ENCODE data around the gene ZNF593. TPM values are rescaled to one million over a fixed set of nuclear protein-coding genes. Genes with fewer than 3 reads are reported as not detected.

Gene ZNF593
- polyA plus RNA-seq, 1 donor (not counting 4 experiments of a cell fraction or from before 2014, with no cell fraction given): 26.0 TPM

DNA sequence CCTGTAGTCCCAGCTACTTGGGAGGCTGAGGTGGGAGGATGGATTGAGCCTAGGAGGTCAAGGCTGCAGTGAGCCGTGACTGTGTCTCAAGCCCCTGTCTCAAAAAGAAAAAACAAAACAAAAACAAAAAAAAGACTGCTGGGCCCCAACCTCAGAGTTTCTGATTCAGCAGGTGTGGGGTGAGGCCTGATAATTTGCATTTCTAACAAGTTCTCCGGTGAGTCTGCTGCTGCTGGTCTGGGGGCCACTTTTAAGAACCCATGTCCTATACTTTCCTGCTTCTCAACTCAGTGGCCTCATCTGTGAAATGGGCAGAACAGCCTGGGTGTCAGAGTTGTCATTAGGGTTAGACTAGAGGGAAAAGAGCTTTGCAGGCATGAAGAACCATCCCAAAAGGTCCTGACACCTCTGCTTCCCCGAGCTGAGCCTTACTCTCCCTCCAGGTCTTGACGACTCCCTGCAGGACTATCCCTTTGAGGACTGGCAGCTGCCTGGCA, 10.3 kb downstream of the ZNF593 start:
- Histone ChIP-seq H3K9ac (ENCODE audit: control insufficient read depth, extremely low read depth, insufficient read depth, low read length) (no peak overlapping the region), H3K4me3 (ENCODE audit: control insufficient read depth in 2 of 3, extremely low read depth in 1 of 3, insufficient read depth in 2 of 3, low read depth in 1 of 3, low read length in 3 of 3) (no peak overlapping the region), H3K27ac (ENCODE audit: control insufficient read depth, insufficient read depth, low read length) (no peak overlapping the region), H3K4me2 (ENCODE audit: control insufficient read depth, extremely low read depth, insufficient read depth, low read depth, low read length) (no peak overlapping the region), H3K36me3 (ENCODE audit: control insufficient read depth in 2 of 2, extremely low read depth in 1 of 2, insufficient read depth in 2 of 2, low read length in 2 of 2) (peaks cover 22 to 31% of the 10 kb centered on the region in 2 experiments), H4K20me1 (ENCODE audit: control insufficient read depth, extremely low read depth, insufficient read depth, low read length) (no peaks in the 10 kb centered on the region), H3K9me1 (ENCODE audit: control insufficient read depth, extremely low read depth, insufficient read depth, low read length) (no peaks in the 10 kb centered on the region), H3K4me1 (ENCODE audit: control insufficient read depth, extremely low read depth, insufficient read depth, low read length) (peaks cover 29% of the 10 kb centered on the region), H3K79me2 (ENCODE audit: control insufficient read depth, insufficient read depth, low read length) (peaks cover 9% of the 10 kb centered on the region), H3K9me3 (ENCODE audit: control insufficient read depth, low read depth, low read length) (no peaks in the 10 kb centered on the region), H2AFZ (ENCODE audit: control insufficient read depth, low read length) (no peak overlapping the region), H3K27me3 (ENCODE audit: control insufficient read depth, extremely low read depth, insufficient read depth, low read length) (no peaks in the 10 kb centered on the region)
- no peak for DNase-seq (ENCODE audit: low read depth, low spot score)
- TF ChIP-seq EZH2 (IDR thresholded peaks at IDR 0.05; ENCODE audit: low read length): no peak
- FAIRE-seq: no peak
- dilution Hi-C loops (cut with MboI; ENCODE audit: extremely low pct_ligation_motif_present, low sequenced_read_pairs): no loop called here

DNA sequence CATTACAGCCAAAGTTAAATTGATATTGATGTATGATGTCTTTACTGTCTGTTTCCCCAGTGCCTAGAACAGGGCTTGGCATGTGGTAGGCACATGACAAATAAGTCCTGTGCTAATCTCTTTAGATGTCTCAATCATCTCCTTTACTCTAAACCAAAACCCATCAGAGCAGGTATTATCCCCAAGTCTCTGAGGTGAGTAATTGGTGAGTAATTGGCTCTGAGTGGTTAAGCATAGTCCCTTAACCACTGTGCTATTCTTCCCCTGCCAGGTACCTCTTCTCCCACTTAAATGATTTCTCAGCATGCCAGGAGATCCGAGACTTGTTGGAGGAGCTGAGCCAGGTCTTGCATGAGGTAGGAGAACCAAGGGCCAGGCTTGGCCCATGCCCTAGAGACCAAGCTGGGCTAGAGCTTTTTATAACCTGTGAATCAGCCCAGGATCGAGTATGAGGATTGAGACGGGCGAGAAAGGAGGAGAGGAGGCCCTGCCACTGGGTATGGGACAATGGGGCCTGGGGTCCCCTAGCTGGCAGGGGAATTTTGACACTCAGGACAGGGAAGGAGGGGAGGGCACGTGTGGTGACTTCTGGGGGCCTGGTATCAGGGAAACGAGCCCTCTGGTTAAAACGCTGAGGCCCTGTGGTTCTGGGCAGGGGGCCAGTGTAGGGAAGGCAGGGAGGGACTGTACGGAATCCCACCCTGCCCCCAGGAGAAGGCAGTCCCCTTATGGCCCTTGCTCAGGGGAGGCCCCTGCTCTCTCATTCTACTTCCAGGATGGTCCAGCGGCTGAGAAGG, 12.1 kb downstream of the ZNF593 start:
- no peak for TF ChIP-seq EZH2 (IDR thresholded peaks at IDR 0.05; ENCODE audit: low read length)
- TF ChIP-seq, protein P1, sequence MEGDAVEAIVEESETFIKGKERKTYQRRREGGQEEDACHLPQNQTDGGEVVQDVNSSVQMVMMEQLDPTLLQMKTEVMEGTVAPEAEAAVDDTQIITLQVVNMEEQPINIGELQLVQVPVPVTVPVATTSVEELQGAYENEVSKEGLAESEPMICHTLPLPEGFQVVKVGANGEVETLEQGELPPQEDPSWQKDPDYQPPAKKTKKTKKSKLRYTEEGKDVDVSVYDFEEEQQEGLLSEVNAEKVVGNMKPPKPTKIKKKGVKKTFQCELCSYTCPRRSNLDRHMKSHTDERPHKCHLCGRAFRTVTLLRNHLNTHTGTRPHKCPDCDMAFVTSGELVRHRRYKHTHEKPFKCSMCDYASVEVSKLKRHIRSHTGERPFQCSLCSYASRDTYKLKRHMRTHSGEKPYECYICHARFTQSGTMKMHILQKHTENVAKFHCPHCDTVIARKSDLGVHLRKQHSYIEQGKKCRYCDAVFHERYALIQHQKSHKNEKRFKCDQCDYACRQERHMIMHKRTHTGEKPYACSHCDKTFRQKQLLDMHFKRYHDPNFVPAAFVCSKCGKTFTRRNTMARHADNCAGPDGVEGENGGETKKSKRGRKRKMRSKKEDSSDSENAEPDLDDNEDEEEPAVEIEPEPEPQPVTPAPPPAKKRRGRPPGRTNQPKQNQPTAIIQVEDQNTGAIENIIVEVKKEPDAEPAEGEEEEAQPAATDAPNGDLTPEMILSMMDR (optimal IDR thresholded peaks at IDR 0.05 in 1 of 3, IDR thresholded peaks at IDR 0.05 in 1 of 3, conservative IDR thresholded peaks at IDR 0.05 in 1 of 3; ENCODE audit: extremely low read depth in 1 of 3, insufficient read depth in 2 of 3, low read length in 3 of 3): no peak
- peak; percentile 98 for FAIRE-seq
- H3K4me2 ChIP-seq (ENCODE audit: control insufficient read depth, extremely low read depth, insufficient read depth, low read depth, low read length): peak overlapping the region; percentile 7

More for the DNA sequence above, 12.1 kb downstream of the ZNF593 start:
- no peak overlapping the region for H2AFZ ChIP-seq (ENCODE audit: control insufficient read depth, low read length)
- no peaks in the 10 kb centered on the region for H4K20me1 ChIP-seq (ENCODE audit: control insufficient read depth, extremely low read depth, insufficient read depth, low read length)
- H3K27me3 ChIP-seq (ENCODE audit: control insufficient read depth, extremely low read depth, insufficient read depth, low read length): no peaks in the 10 kb centered on the region
- H3K9me1 ChIP-seq (ENCODE audit: control insufficient read depth, extremely low read depth, insufficient read depth, low read length): no peaks in the 10 kb centered on the region
- peaks cover 22 to 35% of the 10 kb centered on the region in 2 experiments for H3K36me3 ChIP-seq (ENCODE audit: control insufficient read depth in 2 of 2, extremely low read depth in 1 of 2, insufficient read depth in 2 of 2, low read length in 2 of 2)
- H3K79me2 ChIP-seq (ENCODE audit: control insufficient read depth, insufficient read depth, low read length): peaks cover 9% of the 10 kb centered on the region
- no peaks in the 10 kb centered on the region for H3K9me3 ChIP-seq (ENCODE audit: control insufficient read depth, low read depth, low read length)
- H3K27ac ChIP-seq (ENCODE audit: control insufficient read depth, insufficient read depth, low read length): peak overlapping the region; percentile 45
- DNase-seq (ENCODE audit: low read depth, low spot score): peak; percentile 73
- no peak overlapping the region for H3K4me3 ChIP-seq (ENCODE audit: control insufficient read depth in 2 of 3, extremely low read depth in 1 of 3, insufficient read depth in 2 of 3, low read depth in 1 of 3, low read length in 3 of 3)
- H3K9ac ChIP-seq (ENCODE audit: control insufficient read depth, extremely low read depth, insufficient read depth, low read length): peak overlapping the region; percentile 11
- H3K4me1 ChIP-seq (ENCODE audit: control insufficient read depth, extremely low read depth, insufficient read depth, low read length): peaks cover 29% of the 10 kb centered on the region
- dilution Hi-C loops (cut with MboI; ENCODE audit: extremely low pct_ligation_motif_present, low sequenced_read_pairs): no loop called here

All from keratinocyte (primary cell).